Effector CD8-positive, alpha-beta T cell (primary cell): Measurements from ENCODE around the gene PIP5K1B.

Experiments used
- DNase-seq: peaks from one replicate; lab custom pipeline; 2025; lab: John Stamatoyannopoulos, UW

PIP5K1B gene

GRCh38 chr9:68953771-68954170 lies 248.7 kb downstream of the PIP5K1B start:
- DNase-seq = no peak

- DNase-seq = no peak
Observed at GRCh38 chr9:68955330-68955729, 250.3 kb downstream of the PIP5K1B start.

GRCh38 chr9:68957479-68957878 lies 252.4 kb downstream of the PIP5K1B start:
- DNase-seq = no peak

- no peak for DNase-seq
Observed at GRCh38 chr9:68961587-68961986, 256.5 kb downstream of the PIP5K1B start.

- no peak for DNase-seq
Observed at GRCh38 chr9:68963416-68963815, 258.4 kb downstream of the PIP5K1B start.

GRCh38 chr9:68964102-68964541 lies 259.1 kb downstream of the PIP5K1B start:
- no peak for DNase-seq

- DNase-seq = no peak
Observed at GRCh38 chr9:68964765-68965164, 259.7 kb downstream of the PIP5K1B start.

GRCh38 chr9:68966496-68966944 lies 261.5 kb downstream of the PIP5K1B start:
- DNase-seq = no peak

- DNase-seq = no peak
Observed at GRCh38 chr9:68967800-68968199, 262.8 kb downstream of the PIP5K1B start.

GRCh38 chr9:68969538-68969937 lies 264.5 kb downstream of the PIP5K1B start:
- no peak for DNase-seq

- no peak for DNase-seq
Observed at GRCh38 chr9:68970151-68970550, 265.1 kb downstream of the PIP5K1B start.

GRCh38 chr9:68973619-68974018 lies 268.6 kb downstream of the PIP5K1B start:
- DNase-seq = no peak

- DNase-seq = no peak
Observed at GRCh38 chr9:68974431-68974830, 269.4 kb downstream of the PIP5K1B start.

GRCh38 chr9:68974901-68975300 lies 269.9 kb downstream of the PIP5K1B start:
- no peak for DNase-seq

GRCh38 chr9:68975365-68976043 lies 270.5 kb downstream of the PIP5K1B start:
- no peak for DNase-seq

GRCh38 chr9:68978066-68978465 lies 273.0 kb downstream of the PIP5K1B start:
- DNase-seq = no peak

GRCh38 chr9:68978501-68978900 lies 273.5 kb downstream of the PIP5K1B start:
- DNase-seq = no peak

- DNase-seq = no peak
Observed at GRCh38 chr9:68979538-68980314, 274.7 kb downstream of the PIP5K1B start.

GRCh38 chr9:68980341-68980914 lies 275.4 kb downstream of the PIP5K1B start:
- no peak for DNase-seq

- DNase-seq = no peak
Observed at GRCh38 chr9:68981789-68982188, 276.7 kb downstream of the PIP5K1B start.

- no peak for DNase-seq
Observed at GRCh38 chr9:68983008-68983411, 278.0 kb downstream of the PIP5K1B start.

GRCh38 chr9:68983522-68984424 lies 278.7 kb downstream of the PIP5K1B start:
- DNase-seq = no peak
